ENCODE results near the gene BARD1.

- TF ChIP-seq EZH2 (IDR thresholded peaks at IDR 0.05; ENCODE audit: low read length, missing control alignments) (no peak), CTCF (conservative IDR thresholded peaks at IDR 0.05 in 1 of 2, IDR thresholded peaks at IDR 0.05 in 1 of 2; ENCODE audit: low read depth in 1 of 2, low read length in 2 of 2) (no peak)
These were observed 67.4 kb downstream of the BARD1 start for GRCh38 chr2:214742119-214742518.

All from fibroblast of lung (primary cell).